K562 treated with DMSO at 1 percent for 24 hours (cell line): ENCODE measurements around the gene H19. TPM values are rescaled to one million over a fixed set of nuclear protein-coding genes. Genes with fewer than 3 reads are reported as not detected.

Experiments
- total RNA-seq: library from RNA; unstranded; fragments of 300-600 nt; gene quantifications from 2 replicates; pipeline ENCODE4 v1.2.3, GENCODE V29; 2022; ENCODE audit warnings: low read depth; ENCODE audit not compliant: insufficient read depth

The H19 gene
- total RNA-seq: 1.8 and 4.3 TPM in 2 replicates

GRCh38 chr11:1997755-1998154, at the start of gene H19:
TSS of gene H19 (minus strand) at chr11:1997842.

GRCh38 chr11:1946812-1947484, 50.7 kb downstream of the H19 start, which contains the start of gene MRPL23:
TSS of gene MRPL23 (plus strand) at chr11:1947332. CDS start at chr11:1947363, 31 bp downstream.

Other genes with a start within 250 kb of the H19 start
- 0.21 and 0.44 TPM in 2 replicates for gene IFITM10, start 247.2 kb downstream of the H19 start, total RNA-seq
- gene CTSD, start 233.9 kb downstream of the H19 start, total RNA-seq: 408 and 410 TPM in 2 replicates
- not detected in 2 replicates for gene SYT8, start 162.9 kb downstream of the H19 start, total RNA-seq
- gene TNNI2, start 158.9 kb downstream of the H19 start, total RNA-seq: not detected in 2 replicates
- not detected in 2 replicates for gene LSP1, start 144.8 kb downstream of the H19 start, total RNA-seq
- gene PRR33, start 105.9 kb downstream of the H19 start, total RNA-seq: not detected in 2 replicates
- gene TNNT3, start 78.1 kb downstream of the H19 start, total RNA-seq: not detected in 2 replicates
- 49.5 and 61.6 TPM in 2 replicates for gene MRPL23, start 50.5 kb downstream of the H19 start, total RNA-seq
- gene IGF2, start 141.5 kb upstream of the H19 start, total RNA-seq: 0.07 TPM in 1 of 2 replicates, not detected in the other
- gene INS, start 163.4 kb upstream of the H19 start, total RNA-seq: not detected in 2 replicates
- not detected in 2 replicates for gene TH, start 174.0 kb upstream of the H19 start, total RNA-seq